DMS53 treated with DMSO at 0.1 percent for 48 hours (cell line): ENCODE measurements around the gene ATP5MG.
"Not testable (repeated sequence)": the region's sequence is repeated elsewhere in the genome, so short reads cannot be mapped to it uniquely, and the experiment has no call there.

Source experiments
- DNase-seq: peaks from one replicate; lab custom pipeline; 2025; ENCODE audit not compliant: unreplicated experiment; lab: John Stamatoyannopoulos, UW

Gene ATP5MG

GRCh38 chr11:118401151-118401879, at the start of gene ATP5MG:
Gene ATP5MG, plus strand, starts transcription at chr11:118401606. Its CDS starts 60 bp downstream, at chr11:118401666.
- DNase-seq = peak; percentile 92

GRCh38 chr11:118353084-118353710, 48.2 kb upstream of the ATP5MG start:
- no peak for DNase-seq

- no peak for DNase-seq
Observed at GRCh38 chr11:118358071-118358470, 43.3 kb upstream of the ATP5MG start.

- peak; percentile 72 for DNase-seq
Observed at GRCh38 chr11:118359295-118359958, 42.0 kb upstream of the ATP5MG start, which contains the start of gene UBE4A. Gene UBE4A, plus strand, starts transcription at chr11:118359600. Its CDS starts 5,481 bp downstream, at chr11:118365081.

GRCh38 chr11:118364956-118365615, 36.3 kb upstream of the ATP5MG start:
- no peak for DNase-seq

- DNase-seq = no peak
Observed at GRCh38 chr11:118366287-118366686, 35.1 kb upstream of the ATP5MG start.

GRCh38 chr11:118370774-118371173, 30.6 kb upstream of the ATP5MG start:
- no peak for DNase-seq

- no peak for DNase-seq
Observed at GRCh38 chr11:118373263-118373662, 28.1 kb upstream of the ATP5MG start.

GRCh38 chr11:118373871-118374270, 27.5 kb upstream of the ATP5MG start:
- no peak for DNase-seq

- no peak for DNase-seq
Observed at GRCh38 chr11:118374729-118375128, 26.7 kb upstream of the ATP5MG start.

GRCh38 chr11:118375978-118376377, 25.4 kb upstream of the ATP5MG start:
- DNase-seq = no peak

- DNase-seq = no peak
Observed at GRCh38 chr11:118379497-118379896, 21.9 kb upstream of the ATP5MG start.

- no peak for DNase-seq
Observed at GRCh38 chr11:118380571-118380970, 20.8 kb upstream of the ATP5MG start.

GRCh38 chr11:118382954-118383353, 18.5 kb upstream of the ATP5MG start:
- no peak for DNase-seq

GRCh38 chr11:118383657-118384056, 17.7 kb upstream of the ATP5MG start:
- DNase-seq = no peak

- DNase-seq = no peak
Observed at GRCh38 chr11:118396097-118396501, 5.3 kb upstream of the ATP5MG start.

- no peak for DNase-seq
Observed at GRCh38 chr11:118397448-118397847, 4.0 kb upstream of the ATP5MG start.

GRCh38 chr11:118398791-118399559, 2.4 kb upstream of the ATP5MG start:
- no peak for DNase-seq

GRCh38 chr11:118401880-118402590, 629 bp downstream of the ATP5MG start:
- DNase-seq = no peak

GRCh38 chr11:118402594-118402993, 1.2 kb downstream of the ATP5MG start:
- DNase-seq = not testable (repeated sequence)
